Endothelial cell (in vitro differentiated cells): ENCODE measurements around the gene USP9X. TPM values are rescaled to one million over a fixed set of nuclear protein-coding genes. Genes with fewer than 3 reads are reported as not detected.

Experiments
- DNase-seq: peaks from one replicate; pipeline ENCODE4 v3.0.0; 2021; ENCODE audit warnings: low spot score
- H3K27ac Mint-ChIP-seq: one replicate; pipeline ENCODE4 v1.8.0; 2021; ENCODE audit warnings: mixed read lengths, inconsistent platforms; ENCODE audit not compliant: unreplicated experiment
- H3K27me3 Mint-ChIP-seq: one replicate; pipeline ENCODE4 v1.8.0; 2021; ENCODE audit warnings: mild to moderate bottlenecking, moderate library complexity, mixed read lengths, inconsistent platforms; ENCODE audit not compliant: unreplicated experiment
- H3K36me3 Mint-ChIP-seq: one replicate; pipeline ENCODE4 v1.8.0; 2021; ENCODE audit warnings: mild to moderate bottlenecking, low read depth, mixed read lengths, inconsistent platforms; ENCODE audit not compliant: unreplicated experiment
- H3K4me1 Mint-ChIP-seq: one replicate; pipeline ENCODE4 v1.8.0; 2021; ENCODE audit warnings: mild to moderate bottlenecking, mixed read lengths, inconsistent platforms; ENCODE audit not compliant: unreplicated experiment
- H3K4me3 Mint-ChIP-seq: one replicate; pipeline ENCODE4 v1.8.0; 2021; ENCODE audit warnings: mild to moderate bottlenecking, mixed read lengths, inconsistent platforms; ENCODE audit not compliant: unreplicated experiment
- H3K9me3 Mint-ChIP-seq: one replicate; pipeline ENCODE4 v1.8.0; 2021; ENCODE audit warnings: mixed read lengths, inconsistent platforms; ENCODE audit not compliant: unreplicated experiment
- CTCF ChIP-seq: fragments of 200-600 bp; sonication (generic); IDR thresholded peaks from one replicate; pipeline ENCODE4 v1.5.0; 2021; ENCODE audit warnings: antibody characterized with exemption; ENCODE audit not compliant: unreplicated experiment
- total RNA-seq: library from RNA; stranded (reverse); fragmentation: NEBNext Ultra II Directional; extraction: Animal tissue kit (Norgen Biotek cat#: 25700); gene quantifications from one replicate; pipeline ENCODE4 v1.2.1, GENCODE V29; 2021; ENCODE audit not compliant: unreplicated experiment

The USP9X gene
- total RNA-seq, 1 donor from 2014 or later: 72.9 TPM

- Mint-ChIP-seq H3K27me3 (no peaks in the 10 kb centered on the region), H3K36me3 (peaks cover 11% of the 10 kb centered on the region), H3K27ac (no peak overlapping the region), H3K4me1 (no peaks in the 10 kb centered on the region), H3K9me3 (no peaks in the 10 kb centered on the region), H3K4me3 (no peak overlapping the region)
- no peak for DNase-seq
- TF ChIP-seq CTCF: no peak
Observed at GRCh38 chrX:41153448-41153847, 68.2 kb downstream of the USP9X start.

- no peak overlapping the region for H3K4me3 Mint-ChIP-seq
- H3K36me3 Mint-ChIP-seq: peaks cover 11% of the 10 kb centered on the region
- no peak for TF ChIP-seq CTCF
- H3K9me3 Mint-ChIP-seq: no peaks in the 10 kb centered on the region
- H3K27me3 Mint-ChIP-seq: no peaks in the 10 kb centered on the region
- no peaks in the 10 kb centered on the region for H3K4me1 Mint-ChIP-seq
- DNase-seq: no peak
- no peak overlapping the region for H3K27ac Mint-ChIP-seq
Observed at GRCh38 chrX:41153957-41154356, 68.7 kb downstream of the USP9X start.

- no peak for TF ChIP-seq CTCF
- H3K4me1 Mint-ChIP-seq: no peaks in the 10 kb centered on the region
- no peak for DNase-seq
- H3K36me3 Mint-ChIP-seq: peaks cover 4% of the 10 kb centered on the region
- no peaks in the 10 kb centered on the region for H3K9me3 Mint-ChIP-seq
- peaks cover 2% of the 10 kb centered on the region for H3K27me3 Mint-ChIP-seq
- H3K27ac Mint-ChIP-seq: no peak overlapping the region
- H3K4me3 Mint-ChIP-seq: no peak overlapping the region
Observed at GRCh38 chrX:41164449-41164848, 79.2 kb downstream of the USP9X start.

- H3K4me3 Mint-ChIP-seq: no peak overlapping the region
- no peaks in the 10 kb centered on the region for H3K27me3 Mint-ChIP-seq
- H3K27ac Mint-ChIP-seq: no peak overlapping the region
- DNase-seq: no peak
- no peak for TF ChIP-seq CTCF
- H3K4me1 Mint-ChIP-seq: no peaks in the 10 kb centered on the region
- peaks cover 4% of the 10 kb centered on the region for H3K36me3 Mint-ChIP-seq
- no peaks in the 10 kb centered on the region for H3K9me3 Mint-ChIP-seq
Observed at GRCh38 chrX:41167888-41168287, 82.6 kb downstream of the USP9X start.

- Mint-ChIP-seq H3K4me3 (no peak overlapping the region), H3K27me3 (no peaks in the 10 kb centered on the region), H3K9me3 (no peaks in the 10 kb centered on the region), H3K36me3 (peaks cover 3% of the 10 kb centered on the region), H3K4me1 (peaks cover 7% of the 10 kb centered on the region), H3K27ac (no peak overlapping the region)
- DNase-seq: no peak
- TF ChIP-seq CTCF: no peak
Observed at GRCh38 chrX:41176263-41176662, 91.0 kb downstream of the USP9X start.
